NCI-H146 (cell line): Measurements from ENCODE around the gene MAGEB1.

Experiments
- DNase-seq: peaks from one replicate; lab custom pipeline; 2025; lab: John Stamatoyannopoulos, UW

Gene MAGEB1

GRCh38 chrX:30296408-30297254 is 49.7 kb downstream of the MAGEB1 start:
- no peak for DNase-seq

DNA sequence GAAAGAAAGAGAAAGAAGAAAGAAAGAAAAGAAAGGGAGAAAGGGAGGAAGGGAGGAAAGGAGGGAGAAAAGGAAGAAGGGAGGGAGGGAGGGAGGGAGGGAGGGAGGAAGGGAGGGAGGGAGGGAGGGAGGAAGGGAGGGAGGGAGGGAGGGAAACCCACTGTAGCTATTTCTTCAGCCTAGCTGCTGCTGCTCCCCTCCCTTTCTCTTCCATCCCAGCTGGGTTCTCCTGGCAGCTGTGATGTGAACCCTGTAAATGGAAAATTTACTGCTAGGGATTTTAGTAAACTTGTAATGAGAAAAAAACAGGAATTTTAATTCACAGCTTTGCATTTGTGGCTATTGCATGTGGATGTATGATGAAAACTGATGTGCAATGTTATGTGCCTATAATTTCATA is 54.3 kb downstream of the MAGEB1 start:
- no peak for DNase-seq
